ENCODE measurements around the gene RPLP1. TPM values are rescaled to one million over a fixed set of nuclear protein-coding genes. Genes with fewer than 3 reads are reported as not detected.

The RPLP1 gene
- polyA plus RNA-seq, 1 experiment = 722 TPM

DNA sequence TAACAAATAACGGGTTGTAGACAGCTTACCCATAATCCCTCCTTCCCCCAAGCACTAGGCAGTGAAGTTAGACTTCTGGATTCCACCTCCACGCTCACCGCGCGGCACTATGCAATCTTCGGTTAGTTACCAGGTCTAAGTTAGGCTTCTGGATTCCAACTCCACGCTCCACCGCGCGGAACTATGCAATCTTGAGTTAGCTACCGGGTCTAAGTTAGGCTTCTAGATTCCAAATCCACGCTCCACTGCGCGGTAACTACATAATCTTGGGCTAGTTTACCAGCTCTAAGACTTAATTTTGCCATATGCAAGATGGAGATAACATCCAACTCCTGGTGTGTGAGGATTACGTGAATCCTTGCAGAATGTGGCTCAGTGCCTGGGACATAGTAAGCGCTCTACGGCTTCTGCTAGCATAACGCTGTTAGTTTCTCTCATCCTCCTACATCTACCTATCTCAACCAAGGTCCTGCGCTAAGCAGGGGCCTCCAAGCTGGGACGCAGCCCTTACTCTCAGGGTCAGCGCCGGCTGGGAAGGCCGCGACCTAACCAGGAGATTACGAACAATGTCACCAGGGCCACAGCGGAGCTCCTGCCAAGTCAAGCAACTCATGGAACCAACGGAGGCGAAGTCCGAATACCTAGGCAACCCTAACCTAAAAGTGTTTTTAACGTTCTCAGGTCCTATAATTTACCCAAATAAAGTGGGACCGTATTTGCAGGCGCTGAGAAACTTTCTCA is 497 bp upstream of the RPLP1 start:
- no peak for TF ChIP-seq CTCF (IDR thresholded peaks at IDR 0.05; ENCODE audit: low read depth, low read length)
- CTCF ChIA-PET = interaction anchor here (4.7 kb wide), 1 partner anchor 11 kb away, joined by 50 read pairs; no protein-coding TSS in a partner anchor
- DNase-seq (ENCODE audit: low read depth, low spot score) = no peak
- Histone ChIP-seq H3K27me3 (ENCODE audit: control insufficient read depth, insufficient read depth, low read length) (no peaks in the 10 kb centered on the region), H3K9me3 (ENCODE audit: control insufficient read depth, insufficient read depth, low read length) (no peaks in the 10 kb centered on the region; the same call in 1 of the 2 replicates), H3K4me3 (ENCODE audit: low read depth, low read length) (peak overlapping the region; percentile 85), H3K27ac (ENCODE audit: low read depth, low read length) (peak overlapping the region; percentile 66)
- POLR2A ChIA-PET = interaction anchor here (0.6 to 3.7 kb wide), 17 partner anchors 11 to 1662 kb away, joined by 3 to 63 read pairs (median 4); partner anchors contain the start of gene KIF23

DNA sequence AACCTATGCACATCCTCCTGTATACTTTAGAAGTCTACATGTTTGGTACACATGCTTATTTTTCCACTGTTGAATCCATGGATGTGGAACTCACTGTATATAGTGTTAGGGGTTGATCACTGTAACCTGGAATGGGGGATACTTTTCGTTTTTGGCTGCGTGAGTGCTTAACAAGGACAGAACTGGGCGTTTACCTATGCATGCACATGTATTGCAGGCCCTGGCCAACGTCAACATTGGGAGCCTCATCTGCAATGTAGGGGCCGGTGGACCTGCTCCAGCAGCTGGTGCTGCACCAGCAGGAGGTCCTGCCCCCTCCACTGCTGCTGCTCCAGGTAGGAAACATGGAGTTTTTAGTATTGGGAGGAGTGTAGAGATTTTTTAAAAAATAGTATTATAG is 2.3 kb downstream of the RPLP1 start:
- ChIA-PET POLR2A (no interaction called here), CTCF (interaction anchor here (4.7 kb wide), 1 partner anchor 8 kb away, joined by 50 read pairs; no protein-coding TSS in a partner anchor)

GRCh38 chr15:69456208-69457166 is 3.9 kb downstream of the RPLP1 start:
- DNase-seq (ENCODE audit: low read depth, low spot score) = no peak
- H3K27me3 ChIP-seq (ENCODE audit: control insufficient read depth, insufficient read depth, low read length) = no peaks in the 10 kb centered on the region
- POLR2A ChIA-PET = no interaction called here
- no peaks in the 10 kb centered on the region; the same call in 1 of the 2 replicates for H3K9me3 ChIP-seq (ENCODE audit: control insufficient read depth, insufficient read depth, low read length)
- no peak overlapping the region for H3K27ac ChIP-seq (ENCODE audit: low read depth, low read length)
- CTCF ChIA-PET = interaction anchor here (0.9 kb wide), 1 partner anchor 10 kb away, joined by 3 read pairs; no protein-coding TSS in a partner anchor
- H3K4me3 ChIP-seq (ENCODE audit: low read depth, low read length) = no peak overlapping the region
- TF ChIP-seq CTCF (IDR thresholded peaks at IDR 0.05; ENCODE audit: low read depth, low read length) = no peak

More for the DNA sequence above, 2.3 kb downstream of the RPLP1 start:
- Histone ChIP-seq H3K27me3 (ENCODE audit: control insufficient read depth, insufficient read depth, low read length) (no peaks in the 10 kb centered on the region), H3K4me3 (ENCODE audit: low read depth, low read length) (peak overlapping the region; percentile 85), H3K27ac (ENCODE audit: low read depth, low read length) (no peak overlapping the region), H3K9me3 (ENCODE audit: control insufficient read depth, insufficient read depth, low read length) (no peaks in the 10 kb centered on the region; the same call in 1 of the 2 replicates)
- TF ChIP-seq CTCF (IDR thresholded peaks at IDR 0.05; ENCODE audit: low read depth, low read length) = no peak
- no peak for DNase-seq (ENCODE audit: low read depth, low spot score)

DNA sequence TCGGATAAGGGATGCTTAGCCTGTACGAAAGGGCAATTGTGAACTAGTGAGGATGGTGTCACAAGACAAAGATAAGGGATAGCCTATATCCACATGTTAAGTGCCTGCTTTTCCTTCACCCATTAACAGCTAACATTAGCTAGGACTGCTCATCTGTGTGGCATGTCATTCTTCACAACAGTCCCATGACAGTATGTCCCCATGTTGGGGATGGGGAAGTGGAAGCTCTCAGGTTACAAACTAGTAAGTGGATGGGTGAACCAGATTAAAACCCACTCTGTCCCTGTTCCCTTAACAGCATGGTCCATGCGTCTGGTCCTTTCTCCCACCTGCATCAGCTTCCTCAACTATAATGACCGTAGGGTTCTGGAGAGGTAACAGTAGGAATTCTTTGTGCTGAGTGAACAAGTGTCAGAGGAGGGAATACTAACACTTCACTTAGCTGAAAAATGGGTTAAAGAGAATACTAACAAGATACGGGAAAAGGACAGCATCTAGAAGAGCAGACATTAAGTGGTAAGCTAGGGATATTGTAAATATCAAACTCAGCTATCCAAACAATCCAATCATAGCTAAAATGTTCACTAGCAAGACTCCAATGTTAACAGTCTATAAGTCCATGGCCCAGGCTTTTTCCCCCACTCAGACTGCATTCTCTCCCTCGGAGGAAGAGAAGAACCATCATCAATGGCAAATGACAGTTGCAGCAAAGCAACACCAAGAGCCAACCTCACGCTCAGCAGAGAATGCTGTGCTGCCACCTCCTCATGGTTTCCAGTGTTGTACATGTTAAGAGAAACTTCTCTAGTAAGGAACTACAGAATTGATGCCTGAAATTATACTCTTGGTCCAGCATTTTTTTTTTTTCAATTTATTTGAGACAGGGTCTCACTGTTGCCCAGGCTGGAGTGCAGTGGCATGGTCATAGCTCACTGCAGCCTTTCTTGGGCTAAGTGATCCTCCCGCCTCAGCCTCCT is 5.0 kb downstream of the RPLP1 start:
- no peak for TF ChIP-seq CTCF (IDR thresholded peaks at IDR 0.05; ENCODE audit: low read depth, low read length)
- H3K27ac ChIP-seq (ENCODE audit: low read depth, low read length) = peak overlapping the region; percentile 31
- H3K4me3 ChIP-seq (ENCODE audit: low read depth, low read length) = no peak overlapping the region
- POLR2A ChIA-PET = interaction anchor here (1.0 kb wide), 1 partner anchor 43 kb away, joined by 6 read pairs; the partner anchor contains the start of gene KIF23
- CTCF ChIA-PET = interaction anchor here (0.7 to 1.0 kb wide), 3 partner anchors 8 to 18 kb away, joined by 3 to 4 read pairs (median 3); no protein-coding TSS in a partner anchor
- no peaks in the 10 kb centered on the region for H3K27me3 ChIP-seq (ENCODE audit: control insufficient read depth, insufficient read depth, low read length)
- no peak for DNase-seq (ENCODE audit: low read depth, low spot score)
- peaks cover 3% of the 10 kb centered on the region; the same call in 1 of the 2 replicates for H3K9me3 ChIP-seq (ENCODE audit: control insufficient read depth, insufficient read depth, low read length)
